GM23338 (cell line): ENCODE results near the gene MRGPRF. TPM values are rescaled to one million over a fixed set of nuclear protein-coding genes. Genes with fewer than 3 reads are reported as not detected.
A peak's percentile ranks its signal among the peaks of the same experiment; 100 is the strongest.

Source experiments
- ATAC-seq: fragments of 200-7000 bp; cut with Tn5 transposase; 3 replicates; pipeline ENCODE4 v1.9.1; 2020
- DNase-seq: peaks from one replicate; pipeline ENCODE4 v3.0.0-alpha.2; 2015; ENCODE audit warnings: low spot score
- H2AFZ ChIP-seq: fragments of 200-600 bp; sonication (generic); 2 replicates; pipeline ENCODE4 v1.8.0; 2016; ENCODE audit warnings: antibody characterized with exemption, mild to moderate bottlenecking, moderate library complexity
- H3F3A ChIP-seq: fragments of 200-600 bp; sonication (generic); replicated peaks from 2 replicates; pipeline ENCODE4 v1.8.0; 2017; ENCODE audit warnings: antibody characterized with exemption, mixed run types, low read depth
- H3K27ac ChIP-seq: fragments of 200-600 bp; sonication (generic); 2 replicates; pipeline ENCODE4 v1.6.1; 2016; ENCODE audit warnings: low read depth
- H3K27me3 ChIP-seq: fragments of 200-600 bp; sonication (generic); 2 replicates; pipeline ENCODE4 v1.8.0; 2016; ENCODE audit warnings: mild to moderate bottlenecking, mixed run types, moderate library complexity; ENCODE audit not compliant: insufficient read depth
- H3K36me3 ChIP-seq: fragments of 200-600 bp; sonication (generic); 2 replicates; pipeline ENCODE4 v1.8.0; 2016; ENCODE audit warnings: mild to moderate bottlenecking; ENCODE audit not compliant: insufficient read depth
- H3K4me1 ChIP-seq: fragments of 200-600 bp; sonication (generic); 2 replicates; pipeline ENCODE4 v1.8.0; 2016; ENCODE audit warnings: mild to moderate bottlenecking, moderate library complexity; ENCODE audit not compliant: insufficient read depth
- H3K4me2 ChIP-seq: fragments of 200-600 bp; sonication (generic); 2 replicates; pipeline ENCODE4 v1.7.1; 2017; ENCODE audit warnings: mixed run types
- H3K4me3 ChIP-seq: fragments of 200-600 bp; sonication (generic); 2 replicates; pipeline ENCODE4 v1.6.1; 2016; ENCODE audit warnings: mixed run types
- H3K79me2 ChIP-seq: fragments of 200-600 bp; sonication (generic); replicated peaks from 2 replicates; pipeline ENCODE4 v1.8.0; 2017; ENCODE audit warnings: mild to moderate bottlenecking; ENCODE audit not compliant: insufficient read depth
- H3K9me2 ChIP-seq: fragments of 200-600 bp; sonication (generic); 2 replicates; pipeline ENCODE4 v1.8.0; 2017; ENCODE audit not compliant: insufficient read depth
- H4K20me1 ChIP-seq: fragments of 200-600 bp; sonication (generic); replicated peaks from 2 replicates; pipeline ENCODE4 v1.8.0; 2017; ENCODE audit warnings: mild to moderate bottlenecking; ENCODE audit not compliant: insufficient read depth
- H3K27ac Mint-ChIP-seq: 2 replicates; pipeline ENCODE4 v1.8.0; 2020; ENCODE audit warnings: inconsistent platforms, mild to moderate bottlenecking, moderate library complexity, mixed read lengths
- H3K27me3 Mint-ChIP-seq: 3 replicates; pipeline ENCODE4 v1.8.0; 2022; ENCODE audit warnings: low read depth, mild to moderate bottlenecking, moderate library complexity, mixed read lengths, inconsistent platforms; ENCODE audit not compliant: insufficient read depth, poor library complexity
- H3K36me3 Mint-ChIP-seq: 3 replicates; pipeline ENCODE4 v1.8.0; 2021; ENCODE audit warnings: low read depth, mild to moderate bottlenecking, inconsistent platforms, moderate library complexity, mixed read lengths
- H3K4me1 Mint-ChIP-seq: 3 replicates; pipeline ENCODE4 v1.8.0; 2020; ENCODE audit warnings: mild to moderate bottlenecking, inconsistent platforms, mixed read lengths
- H3K4me3 Mint-ChIP-seq: 3 replicates; pipeline ENCODE4 v1.8.0; 2021; ENCODE audit warnings: moderate library complexity, mild to moderate bottlenecking, inconsistent platforms, mixed read lengths
- H3K9me3 Mint-ChIP-seq: 3 replicates; pipeline ENCODE4 v1.8.0; 2020; ENCODE audit warnings: moderate library complexity, mild to moderate bottlenecking, inconsistent platforms, mixed read lengths
- CREB1 ChIP-seq: fragments of 250-450 bp; sonication (Bioruptor Pico); IDR thresholded peaks from 2 replicates; pipeline ENCODE4 v1.5.0; 2020; ENCODE audit warnings: low read depth, mild to moderate bottlenecking, moderate library complexity
- CTCF ChIP-seq, 2 experiments: fragments of 200-600 bp in 1 of 2; sonication (generic) in 1 of 2; conservative IDR thresholded peaks; 2 replicates each; pipeline versions ENCODE4 v1.5.1 to v1.6.1; 2016 to 2017; ENCODE audit warnings: antibody characterized with exemption in 2 of 2, low read depth in 2 of 2, mild to moderate bottlenecking in 2 of 2, moderate library complexity in 1 of 2
- ETS1 ChIP-seq: IDR thresholded peaks from 2 replicates; pipeline ENCODE4 v1.6.1; 2016; ENCODE audit warnings: antibody characterized with exemption
- EZH2 ChIP-seq: fragments of 200-600 bp; sonication (generic); IDR thresholded peaks from one replicate; pipeline ENCODE4 v1.8.0; 2017; ENCODE audit warnings: antibody characterized with exemption, mild to moderate bottlenecking, low read depth; ENCODE audit not compliant: unreplicated experiment
- EZH2phosphoT487 ChIP-seq: fragments of 200-600 bp; sonication (generic); IDR thresholded peaks from one replicate; pipeline ENCODE4 v1.8.1; 2018; ENCODE audit warnings: antibody characterized with exemption; ENCODE audit not compliant: unreplicated experiment
- JUNB ChIP-seq: IDR thresholded peaks from one replicate; pipeline ENCODE4 v1.6.1; 2016; ENCODE audit warnings: antibody characterized with exemption; ENCODE audit not compliant: unreplicated experiment
- NANOG ChIP-seq: IDR thresholded peaks from 2 replicates; pipeline ENCODE4 v1.6.1; 2016; ENCODE audit warnings: antibody characterized with exemption, borderline replicate concordance
- POLR2AphosphoS5 ChIP-seq: IDR thresholded peaks from 2 replicates; pipeline ENCODE4 v1.6.1; 2016; ENCODE audit warnings: antibody characterized with exemption, low read depth
- REST ChIP-seq: IDR thresholded peaks from one replicate; pipeline ENCODE4 v1.6.1; 2018; ENCODE audit warnings: antibody characterized with exemption; ENCODE audit not compliant: unreplicated experiment
- STAT1 ChIP-seq: IDR thresholded peaks from one replicate; pipeline ENCODE4 v1.6.1; 2016; ENCODE audit warnings: antibody characterized with exemption; ENCODE audit not compliant: unreplicated experiment
- ZNF114 ChIP-seq: fragments of 250-450 bp; sonication (Bioruptor Pico); IDR thresholded peaks from 2 replicates; pipeline ENCODE4 v1.5.0; 2020; ENCODE audit warnings: mild to moderate bottlenecking, moderate library complexity
- ZNF331 ChIP-seq: fragments of 250-450 bp; sonication (Bioruptor Pico); IDR thresholded peaks from 2 replicates; pipeline ENCODE4 v1.5.0; 2020; ENCODE audit warnings: low read depth, mild to moderate bottlenecking, moderate library complexity
- ZNF462 ChIP-seq: fragments of 250-450 bp; sonication (Bioruptor Pico); IDR thresholded peaks from 2 replicates; pipeline ENCODE4 v1.5.0; 2020; ENCODE audit warnings: mild to moderate bottlenecking, moderate library complexity
- polyA plus RNA-seq: library from polyadenylated mRNA; unstranded; fragments of >200 nt; fragmentation: Nextera tagmentation; extraction: Ambion mirVana; gene quantifications from 2 replicates; pipeline ENCODE4 v1.2.1, GENCODE V29; 2016
- total RNA-seq: library from RNA; depleted of rRNA; stranded (reverse); fragments of >200 nt; shearing (Covaris generic); gene quantifications from 2 replicates; pipeline ENCODE4 v1.2.3, GENCODE V29; 2014

Gene MRGPRF
- total and polyA plus RNA-seq, 2 experiments from 2014 or later, result 3.3 to 9.0 TPM

- Histone ChIP-seq H3K36me3 (no peaks in the 10 kb centered on the region), H2AFZ (no peak overlapping the region), H3K4me2 (no peak overlapping the region), H3K9me2 (no peaks in the 10 kb centered on the region), H3K4me3 (no peak overlapping the region), H3F3A (no peaks in the 10 kb centered on the region), H3K27me3 (no peaks in the 10 kb centered on the region), H3K4me1 (no peaks in the 10 kb centered on the region), H4K20me1 (no peaks in the 10 kb centered on the region), H3K79me2 (no peaks in the 10 kb centered on the region), H3K27ac (no peak overlapping the region)
- no peaks in the 10 kb centered on the region for H3K36me3 Mint-ChIP-seq
- peaks cover 4% of the 10 kb centered on the region for H3K27me3 Mint-ChIP-seq
- no peak overlapping the region for H3K27ac Mint-ChIP-seq
- ATAC-seq (peak; percentile 19; the same call in 2 of the 3 replicates), DNase-seq (no peak)
- TF ChIP-seq ZNF331 (CRISPR knock-in tag) (no peak), ETS1 (no peak), JUNB (no peak), REST (no peak), STAT1 (no peak), ZNF114 (CRISPR knock-in tag) (no peak), ZNF462 (CRISPR knock-in tag) (no peak), CREB1 (CRISPR knock-in tag) (no peak), EZH2 (no peak), CTCF (conservative IDR thresholded peaks at IDR 0.05; ENCODE audit: low read depth in 2 of 2) (no peak), EZH2phosphoT487 (no peak), NANOG (no peak), POLR2AphosphoS5 (no peak)
- peaks cover 5% of the 10 kb centered on the region; the same call in 2 of the 3 replicates for H3K4me1 Mint-ChIP-seq
- H3K9me3 Mint-ChIP-seq, result no peaks in the 10 kb centered on the region
- no peak overlapping the region for H3K4me3 Mint-ChIP-seq
Measured at GRCh38 chr11:68998390-68998911, 14.6 kb downstream of the MRGPRF start.
